CD4-positive, alpha-beta T cell treated with Interferon gamma for 1 hour (primary cell): ENCODE results near the gene TIMM29.
A peak's percentile ranks its signal among the peaks of the same experiment; 100 is the strongest.
"Not testable (repeated sequence)": the region's sequence is repeated elsewhere in the genome, so short reads cannot be mapped to it uniquely, and the experiment has no call there.

Source experiments
- DNase-seq: peaks from one replicate; pipeline ENCODE4 v3.0.0-alpha.2; 2020

TIMM29 gene

GRCh38 chr19:10946958-10947657, 18.5 kb downstream of the TIMM29 start:
- no peak for DNase-seq

- no peak for DNase-seq
These were observed 24.2 kb downstream of the TIMM29 start for GRCh38 chr19:10952809-10953208.

GRCh38 chr19:10959277-10959968, 30.8 kb downstream of the TIMM29 start:
- DNase-seq = not testable (repeated sequence)

GRCh38 chr19:10960314-10961072, 31.9 kb downstream of the TIMM29 start, which contains the start of gene SMARCA4:
Gene SMARCA4 (plus strand): TSS chr19:10961030. CDS start chr19:10984152, 23,122 bp downstream.
- peak; percentile 97 for DNase-seq

GRCh38 chr19:10961073-10961860, 32.7 kb downstream of the TIMM29 start:
- peak; percentile 14 for DNase-seq

- no peak for DNase-seq
These were observed 34.3 kb downstream of the TIMM29 start for GRCh38 chr19:10962863-10963262.

GRCh38 chr19:10963865-10964264, 35.3 kb downstream of the TIMM29 start:
- DNase-seq = no peak

- DNase-seq = no peak
These were observed 36.3 kb downstream of the TIMM29 start for GRCh38 chr19:10964903-10965302.

- DNase-seq = no peak
These were observed 36.8 kb downstream of the TIMM29 start for GRCh38 chr19:10965398-10965797.

- no peak for DNase-seq
These were observed 38.2 kb downstream of the TIMM29 start for GRCh38 chr19:10966809-10967208.

GRCh38 chr19:10968527-10969135, 40.0 kb downstream of the TIMM29 start:
- DNase-seq = no peak

GRCh38 chr19:10971107-10971726, 42.6 kb downstream of the TIMM29 start:
- DNase-seq = no peak

- DNase-seq = no peak
These were observed 46.9 kb downstream of the TIMM29 start for GRCh38 chr19:10975374-10976130.

- DNase-seq = no peak
These were observed 47.7 kb downstream of the TIMM29 start for GRCh38 chr19:10976131-10976892.

- DNase-seq = no peak
These were observed 49.1 kb downstream of the TIMM29 start for GRCh38 chr19:10977742-10978092.
